Pericardium fibroblast (primary cell): Measurements from ENCODE around the gene LRRC19. TPM values are rescaled to one million over a fixed set of nuclear protein-coding genes. Genes with fewer than 3 reads are reported as not detected.

Experiments
- total RNA-seq: library from RNA; depleted of rRNA; stranded (reverse); fragments of >200 nt; gene quantifications from 2 replicates; pipeline ENCODE4 v1.2.3, GENCODE V29; 2015

LRRC19 gene
- total RNA-seq, result not detected in 2 replicates

GRCh38 chr9:27005491-27005890 is at the start of gene LRRC19:
TSS of gene LRRC19 (minus strand) at chr9:27005672. CDS start at chr9:26999694, 5,978 bp downstream.

GRCh38 chr9:26955921-26956859 is 49.3 kb downstream of the LRRC19 start, which contains the start of gene IFT74:
TSS of gene IFT74 (plus strand) at chr9:26956412. CDS start at chr9:26961968, 5,556 bp downstream.

GRCh38 chr9:26946753-26947727 is 58.4 kb downstream of the LRRC19 start, which contains the start of gene PLAA:
TSS of gene PLAA (minus strand) at chr9:26947242. CDS start at chr9:26947045, 197 bp downstream.

Other genes starting within 250 kb of the LRRC19 start
- 6.3 and 13.7 TPM in 2 replicates for gene CAAP1, start 112.9 kb downstream of the LRRC19 start, total RNA-seq
- 19.2 and 22.8 TPM in 2 replicates for gene PLAA, start 58.4 kb downstream of the LRRC19 start, total RNA-seq
- 8.9 and 11.3 TPM in 2 replicates for gene IFT74, start 49.3 kb downstream of the LRRC19 start, total RNA-seq
- gene TEK, start 103.6 kb upstream of the LRRC19 start, total RNA-seq, result 5.1 and 14.2 TPM in 2 replicates